ENCODE results near the gene DAND5. TPM values are rescaled to one million over a fixed set of nuclear protein-coding genes. Genes with fewer than 3 reads are reported as not detected.
"Not testable (repeated sequence)": the region's sequence is repeated elsewhere in the genome, so short reads cannot be mapped to it uniquely, and the experiment has no call there.

The DAND5 gene
- total and polyA plus RNA-seq, 12 donors = 0.27 to 2.3 (median 0.92) TPM

GRCh38 chr19:12949363-12950283 is 19.8 kb upstream of the DAND5 start:
- Histone ChIP-seq H3K36me3 (replicated peaks in 1 of 2) (peaks cover 0 to 69% of the 10 kb centered on the region in 2 donors), H3K27ac (no peak overlapping the region), H3K4me3 (no peak overlapping the region), H3K9me3 (replicated peaks in 1 of 3) (no peaks in the 10 kb centered on the region), H3K4me1 (replicated peaks in 1 of 2) (peaks cover 15 to 41% of the 10 kb centered on the region in 2 donors), H3K27me3 (no peaks in the 10 kb centered on the region)
- DNase-seq = peak in 1 of 7 donors; percentile 35
- 74 to 80% (median 75%) methylated on average over 8 to 16 of the region's 16 CpGs for WGBS, 4 donors
- no peak for TF ChIP-seq POLR2A (IDR thresholded peaks at IDR 0.05)
- TF ChIP-seq CTCF (IDR thresholded peaks at IDR 0.05) = no peak
- intact Hi-C loops (cut with DNase I) = no loop called here

- Histone ChIP-seq H3K4me1 (replicated peaks in 1 of 2) (peaks cover 24 to 52% of the 10 kb centered on the region in 2 donors), H3K36me3 (replicated peaks in 1 of 2) (peaks cover 0 to 68% of the 10 kb centered on the region in 2 donors), H3K27ac (peak overlapping the region; percentile 60 to 90 (median 74))
- WGBS, 4 donors = 80 to 91% (median 89%) methylated on average over 6 of the region's 6 CpGs
- H3K27me3 ChIP-seq; H3K4me3 ChIP-seq; intact Hi-C loops (cut with DNase I); H3K9me3 ChIP-seq (replicated peaks in 1 of 3); DNase-seq: not testable (repeated sequence)
These were observed 17.3 kb upstream of the DAND5 start for GRCh38 chr19:12952050-12952449.

- 43 to 49% (median 46%) methylated on average over 12 of the region's 12 CpGs for WGBS, 4 donors
- Histone ChIP-seq H3K27me3 (no peaks in the 10 kb centered on the region), H3K27ac (peak overlapping the region; percentile 60 to 90 (median 74)), H3K4me3 (no peak overlapping the region), H3K36me3 (replicated peaks in 1 of 2) (peaks cover 0 to 68% of the 10 kb centered on the region in 2 donors), H3K4me1 (replicated peaks in 1 of 2) (peaks cover 24 to 49% of the 10 kb centered on the region in 2 donors), H3K9me3 (replicated peaks in 1 of 3) (no peaks in the 10 kb centered on the region)
- intact Hi-C loops (cut with DNase I) = no loop called here
- DNase-seq = peak in 5 of 7 donors; percentile 64 to 80 (median 76)
- no peak for TF ChIP-seq POLR2A (IDR thresholded peaks at IDR 0.05)
- no peak for TF ChIP-seq CTCF (IDR thresholded peaks at IDR 0.05)
These were observed 16.8 kb upstream of the DAND5 start for GRCh38 chr19:12952488-12953137.

GRCh38 chr19:12953138-12953798 is 16.1 kb upstream of the DAND5 start:
- 26 to 28% (median 27%) methylated on average over 6 to 11 of the region's 11 CpGs for WGBS, 4 donors
- peak in 3 of 7 donors; percentile 71 to 73 (median 73) for DNase-seq
- Histone ChIP-seq H3K4me1 (replicated peaks in 1 of 2) (peaks cover 24 to 50% of the 10 kb centered on the region in 2 donors), H3K27me3 (no peaks in the 10 kb centered on the region), H3K4me3 (no peak overlapping the region), H3K9me3 (replicated peaks in 1 of 3) (no peaks in the 10 kb centered on the region), H3K36me3 (replicated peaks in 1 of 2) (peaks cover 0 to 62% of the 10 kb centered on the region in 2 donors), H3K27ac (peak overlapping the region; percentile 18 to 89 (median 84))
- TF ChIP-seq POLR2A (IDR thresholded peaks at IDR 0.05) (no peak), CTCF (IDR thresholded peaks at IDR 0.05) (no peak)
- intact Hi-C loops (cut with DNase I) = no loop called here
